Measurements from ENCODE around the gene CASP10. TPM values are rescaled to one million over a fixed set of nuclear protein-coding genes. Genes with fewer than 3 reads are reported as not detected.

CASP10 gene
- total RNA-seq, 1 experiment from 2014 or later = 1.2 TPM

- CTCF ChIA-PET = interaction anchor here (0.7 to 1.2 kb wide), 9 partner anchors 10 to 519 kb away, joined by 3 to 9 read pairs (median 5); partner anchors contain the start of gene CASP10
- no peak for TF ChIP-seq EZH2 (IDR thresholded peaks at IDR 0.05; ENCODE audit: borderline replicate concordance, low read depth, low read length, poor library complexity, severe bottlenecking)
- no peak for TF ChIP-seq CTCF (conservative IDR thresholded peaks at IDR 0.05; ENCODE audit: low read depth, low read length)
- POLR2A ChIA-PET (ENCODE audit: low non-redundant PET) = interaction anchor here (0.6 kb wide), 1 partner anchor 130 kb away, joined by 5 read pairs; no protein-coding TSS in a partner anchor
- Histone ChIP-seq H3K4me3 (ENCODE audit: low read depth, low read length, poor library complexity, severe bottlenecking) (no peak overlapping the region), H3K36me3 (ENCODE audit: insufficient read depth, low read length, poor library complexity, severe bottlenecking) (no peaks in the 10 kb centered on the region), H3K27me3 (replicated peaks; ENCODE audit: insufficient read depth, low read depth, low read length, poor library complexity) (no peaks in the 10 kb centered on the region), H3K27ac (ENCODE audit: low read depth, low read length, poor library complexity, severe bottlenecking) (no peak overlapping the region), H3K4me1 (ENCODE audit: insufficient read depth, low read length, poor library complexity, severe bottlenecking) (peaks cover 20% of the 10 kb centered on the region), H3K9me3 (ENCODE audit: low read depth, low read length, poor library complexity, severe bottlenecking) (no peaks in the 10 kb centered on the region)
- no TSS peak for BruUV-seq (replicated peaks)
- intact Hi-C loops (cut with micrococcal nuclease; ENCODE audit: unreplicated experiment) = loop anchor here (2.0 to 10.0 kb wide), 3 partner anchors 50 to 412 kb away; partner anchors contain the start of genes CASP10 and TMEM237
- no peak for DNase-seq (ENCODE audit: low spot score)
These were observed 49.5 kb downstream of the CASP10 start for GRCh38 chr2:201232467-201232815.

GRCh38 chr2:201233192-201233811 lies 50.4 kb downstream of the CASP10 start:
- H3K27me3 ChIP-seq (replicated peaks; ENCODE audit: insufficient read depth, low read depth, low read length, poor library complexity) = no peaks in the 10 kb centered on the region
- H3K4me3 ChIP-seq (ENCODE audit: low read depth, low read length, poor library complexity, severe bottlenecking) = peak overlapping the region; percentile 42
- no peaks in the 10 kb centered on the region for H3K36me3 ChIP-seq (ENCODE audit: insufficient read depth, low read length, poor library complexity, severe bottlenecking)
- H3K4me1 ChIP-seq (ENCODE audit: insufficient read depth, low read length, poor library complexity, severe bottlenecking) = peaks cover 20% of the 10 kb centered on the region
- BruUV-seq (replicated peaks) = TSS peak; percentile 56
- peak; percentile 89 for DNase-seq (ENCODE audit: low spot score)
- H3K27ac ChIP-seq (ENCODE audit: low read depth, low read length, poor library complexity, severe bottlenecking) = peak overlapping the region; percentile 28
- intact Hi-C loops (cut with micrococcal nuclease; ENCODE audit: unreplicated experiment) = loop anchor here (2.0 to 10.0 kb wide), 3 partner anchors 51 to 411 kb away; partner anchors contain the start of genes CASP10 and TMEM237
- CTCF ChIA-PET = interaction anchor here (0.6 to 1.3 kb wide), 3 partner anchors 32 to 332 kb away, joined by 3 read pairs; no protein-coding TSS in a partner anchor
- H3K9me3 ChIP-seq (ENCODE audit: low read depth, low read length, poor library complexity, severe bottlenecking) = no peaks in the 10 kb centered on the region
- POLR2A ChIA-PET (ENCODE audit: low non-redundant PET) = interaction anchor here (0.6 kb wide), 1 partner anchor 390 kb away, joined by 3 read pairs; no protein-coding TSS in a partner anchor
- TF ChIP-seq EZH2 (IDR thresholded peaks at IDR 0.05; ENCODE audit: borderline replicate concordance, low read depth, low read length, poor library complexity, severe bottlenecking) (no peak), CTCF (conservative IDR thresholded peaks at IDR 0.05; ENCODE audit: low read depth, low read length) (no peak)

GRCh38 chr2:201233812-201234662 lies 51.1 kb downstream of the CASP10 start:
- TF ChIP-seq CTCF (conservative IDR thresholded peaks at IDR 0.05; ENCODE audit: low read depth, low read length) = no peak
- no peak for TF ChIP-seq EZH2 (IDR thresholded peaks at IDR 0.05; ENCODE audit: borderline replicate concordance, low read depth, low read length, poor library complexity, severe bottlenecking)
- Histone ChIP-seq H3K27me3 (replicated peaks; ENCODE audit: insufficient read depth, low read depth, low read length, poor library complexity) (no peaks in the 10 kb centered on the region), H3K27ac (ENCODE audit: low read depth, low read length, poor library complexity, severe bottlenecking) (peak overlapping the region; percentile 28), H3K4me1 (ENCODE audit: insufficient read depth, low read length, poor library complexity, severe bottlenecking) (peaks cover 20% of the 10 kb centered on the region), H3K9me3 (ENCODE audit: low read depth, low read length, poor library complexity, severe bottlenecking) (no peaks in the 10 kb centered on the region), H3K36me3 (ENCODE audit: insufficient read depth, low read length, poor library complexity, severe bottlenecking) (no peaks in the 10 kb centered on the region), H3K4me3 (ENCODE audit: low read depth, low read length, poor library complexity, severe bottlenecking) (peak overlapping the region; percentile 42)
- intact Hi-C loops (cut with micrococcal nuclease; ENCODE audit: unreplicated experiment) = loop anchor here (2.0 to 10.0 kb wide), 3 partner anchors 52 to 411 kb away; partner anchors contain the start of genes CASP10 and TMEM237
- BruUV-seq (replicated peaks) = no TSS peak
- no peak for DNase-seq (ENCODE audit: low spot score)
- CTCF ChIA-PET = interaction anchor here (0.7 to 1.3 kb wide), 2 partner anchors 130 to 333 kb away, joined by 3 read pairs; no protein-coding TSS in a partner anchor
- POLR2A ChIA-PET (ENCODE audit: low non-redundant PET) = interaction anchor here (0.6 kb wide), 2 partner anchors 35 to 389 kb away, joined by 3 read pairs; no protein-coding TSS in a partner anchor

Data from A673 (cell line).